GM18873 (cell line): ENCODE results near the gene PTPRN2.

Experiments used
- ATAC-seq: cut with Tn5 transposase; IDR thresholded peaks from one replicate; pipeline ENCODE4 v1.9.1; 2021; ENCODE audit warnings: mild to moderate bottlenecking, moderate library complexity, moderate number of reproducible peaks; ENCODE audit not compliant: unreplicated experiment, low FRiP score

PTPRN2 gene

GRCh38 chr7:157801971-157802675, 785.5 kb downstream of the PTPRN2 start:
- ATAC-seq: no peak

GRCh38 chr7:157801113-157801512, 786.5 kb downstream of the PTPRN2 start:
- no peak for ATAC-seq

GRCh38 chr7:157800281-157800680, 787.3 kb downstream of the PTPRN2 start:
- ATAC-seq: no peak

GRCh38 chr7:157799076-157799685, 788.4 kb downstream of the PTPRN2 start:
- no peak for ATAC-seq

- no peak for ATAC-seq
Measured at GRCh38 chr7:157797361-157797760, 790.3 kb downstream of the PTPRN2 start.

- ATAC-seq: no peak
Measured at GRCh38 chr7:157796846-157797245, 790.8 kb downstream of the PTPRN2 start.

- no peak for ATAC-seq
Measured at GRCh38 chr7:157795643-157796042, 792.0 kb downstream of the PTPRN2 start.

GRCh38 chr7:157795199-157795598, 792.4 kb downstream of the PTPRN2 start:
- no peak for ATAC-seq

GRCh38 chr7:157794746-157795065, 792.9 kb downstream of the PTPRN2 start:
- no peak for ATAC-seq

- ATAC-seq: no peak
Measured at GRCh38 chr7:157793973-157794745, 793.5 kb downstream of the PTPRN2 start.

- no peak for ATAC-seq
Measured at GRCh38 chr7:157793087-157793353, 794.6 kb downstream of the PTPRN2 start.

- no peak for ATAC-seq
Measured at GRCh38 chr7:157792241-157793086, 795.2 kb downstream of the PTPRN2 start.

GRCh38 chr7:157791666-157792065, 796.0 kb downstream of the PTPRN2 start:
- no peak for ATAC-seq

GRCh38 chr7:157791261-157791660, 796.4 kb downstream of the PTPRN2 start:
- no peak for ATAC-seq

GRCh38 chr7:157789942-157790341, 797.7 kb downstream of the PTPRN2 start:
- ATAC-seq: no peak

- no peak for ATAC-seq
Measured at GRCh38 chr7:157789094-157789493, 798.5 kb downstream of the PTPRN2 start.

GRCh38 chr7:157788573-157788972, 799.0 kb downstream of the PTPRN2 start:
- ATAC-seq: no peak

GRCh38 chr7:157787275-157787701, 800.3 kb downstream of the PTPRN2 start:
- no peak for ATAC-seq

GRCh38 chr7:157786375-157787274, 801.0 kb downstream of the PTPRN2 start:
- ATAC-seq: no peak
